Measurements from ENCODE around the gene JOSD1. TPM values are rescaled to one million over a fixed set of nuclear protein-coding genes. Genes with fewer than 3 reads are reported as not detected.

JOSD1 gene
- total and polyA plus RNA-seq, 2 of the 4 experiments (the other 2 are of a cell fraction), result 30.2 to 35.8 TPM

DNA sequence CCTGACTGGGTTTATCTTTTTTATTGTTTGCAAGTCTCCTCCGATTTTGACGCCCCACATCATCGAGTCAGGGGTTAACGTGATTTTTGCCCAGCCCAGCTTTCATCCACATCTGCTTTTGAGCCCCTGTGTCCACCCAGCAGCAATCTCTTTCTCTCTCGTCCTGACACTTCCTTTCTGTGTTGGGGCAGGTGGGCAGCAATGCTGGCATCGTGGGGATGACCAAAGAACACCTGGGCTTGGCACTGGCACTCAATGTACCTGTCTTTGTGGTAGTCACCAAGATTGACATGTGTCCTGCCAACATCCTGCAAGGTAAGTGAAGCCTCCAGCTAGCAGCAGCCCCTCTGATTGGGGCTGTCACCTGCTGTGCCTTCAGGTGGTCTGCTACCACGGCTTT is 20.8 kb upstream of the JOSD1 start:
- no peak for DNase-seq
- TF ChIP-seq, protein P1, sequence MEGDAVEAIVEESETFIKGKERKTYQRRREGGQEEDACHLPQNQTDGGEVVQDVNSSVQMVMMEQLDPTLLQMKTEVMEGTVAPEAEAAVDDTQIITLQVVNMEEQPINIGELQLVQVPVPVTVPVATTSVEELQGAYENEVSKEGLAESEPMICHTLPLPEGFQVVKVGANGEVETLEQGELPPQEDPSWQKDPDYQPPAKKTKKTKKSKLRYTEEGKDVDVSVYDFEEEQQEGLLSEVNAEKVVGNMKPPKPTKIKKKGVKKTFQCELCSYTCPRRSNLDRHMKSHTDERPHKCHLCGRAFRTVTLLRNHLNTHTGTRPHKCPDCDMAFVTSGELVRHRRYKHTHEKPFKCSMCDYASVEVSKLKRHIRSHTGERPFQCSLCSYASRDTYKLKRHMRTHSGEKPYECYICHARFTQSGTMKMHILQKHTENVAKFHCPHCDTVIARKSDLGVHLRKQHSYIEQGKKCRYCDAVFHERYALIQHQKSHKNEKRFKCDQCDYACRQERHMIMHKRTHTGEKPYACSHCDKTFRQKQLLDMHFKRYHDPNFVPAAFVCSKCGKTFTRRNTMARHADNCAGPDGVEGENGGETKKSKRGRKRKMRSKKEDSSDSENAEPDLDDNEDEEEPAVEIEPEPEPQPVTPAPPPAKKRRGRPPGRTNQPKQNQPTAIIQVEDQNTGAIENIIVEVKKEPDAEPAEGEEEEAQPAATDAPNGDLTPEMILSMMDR (conservative IDR thresholded peaks at IDR 0.05; ENCODE audit: low read depth, low read length), result no peak
- TF ChIP-seq MXI1 (IDR thresholded peaks at IDR 0.05; ENCODE audit: borderline replicate concordance, low read depth, low read length) (no peak), CEBPB (IDR thresholded peaks at IDR 0.05; ENCODE audit: low read depth, low read length) (no peak), SMC3 (IDR thresholded peaks at IDR 0.05; ENCODE audit: low read depth, low read length) (no peak), FOS (IDR thresholded peaks at IDR 0.05; ENCODE audit: low read depth, low read length) (no peak), CHD1 (IDR thresholded peaks at IDR 0.05; ENCODE audit: low read depth, low read length) (no peak), RAD21 (IDR thresholded peaks at IDR 0.05; ENCODE audit: low read length) (no peak), POLR2A (IDR thresholded peaks at IDR 0.05; ENCODE audit: low read depth, low read length) (no peak), RCOR1 (IDR thresholded peaks at IDR 0.05; ENCODE audit: insufficient replicate concordance, low read length) (no peak)
- TF ChIP-seq, protein P2, sequence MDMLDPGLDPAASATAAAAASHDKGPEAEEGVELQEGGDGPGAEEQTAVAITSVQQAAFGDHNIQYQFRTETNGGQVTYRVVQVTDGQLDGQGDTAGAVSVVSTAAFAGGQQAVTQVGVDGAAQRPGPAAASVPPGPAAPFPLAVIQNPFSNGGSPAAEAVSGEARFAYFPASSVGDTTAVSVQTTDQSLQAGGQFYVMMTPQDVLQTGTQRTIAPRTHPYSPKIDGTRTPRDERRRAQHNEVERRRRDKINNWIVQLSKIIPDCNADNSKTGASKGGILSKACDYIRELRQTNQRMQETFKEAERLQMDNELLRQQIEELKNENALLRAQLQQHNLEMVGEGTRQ (IDR thresholded peaks at IDR 0.05; ENCODE audit: low read depth, low read length), result no peak
- TF ChIP-seq, protein P3, sequence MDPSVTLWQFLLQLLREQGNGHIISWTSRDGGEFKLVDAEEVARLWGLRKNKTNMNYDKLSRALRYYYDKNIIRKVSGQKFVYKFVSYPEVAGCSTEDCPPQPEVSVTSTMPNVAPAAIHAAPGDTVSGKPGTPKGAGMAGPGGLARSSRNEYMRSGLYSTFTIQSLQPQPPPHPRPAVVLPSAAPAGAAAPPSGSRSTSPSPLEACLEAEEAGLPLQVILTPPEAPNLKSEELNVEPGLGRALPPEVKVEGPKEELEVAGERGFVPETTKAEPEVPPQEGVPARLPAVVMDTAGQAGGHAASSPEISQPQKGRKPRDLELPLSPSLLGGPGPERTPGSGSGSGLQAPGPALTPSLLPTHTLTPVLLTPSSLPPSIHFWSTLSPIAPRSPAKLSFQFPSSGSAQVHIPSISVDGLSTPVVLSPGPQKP (IDR thresholded peaks at IDR 0.05; ENCODE audit: borderline replicate concordance, low read depth, low read length), result no peak
- no peak overlapping the region for H3K14ac ChIP-seq (replicated peaks; ENCODE audit: low read depth, low read length)
- no peak for ATAC-seq (ENCODE audit: low read depth)
- no TSS peak for BruUV-seq (replicated peaks)
- H3K27me3 ChIP-seq (ENCODE audit: control insufficient read depth, insufficient read depth, low read length), result no peaks in the 10 kb centered on the region
- H3K4me2 ChIP-seq (ENCODE audit: low read depth, low read length), result no peak overlapping the region
- peaks cover 18% of the 10 kb centered on the region for H4K20me1 ChIP-seq (ENCODE audit: insufficient read depth, low read length)
- dilution Hi-C loops (cut with HindIII; ENCODE audit: low sequenced_read_pairs, unreplicated experiment) (no loop called here), intact Hi-C loops (cut with micrococcal nuclease) (no loop called here), in situ Hi-C loops (cut with MboI; ENCODE audit: low sequenced_read_pairs) (no loop called here)
- H3K27ac ChIP-seq (ENCODE audit: insufficient read depth, low read length), result no peak overlapping the region
- H3K9ac ChIP-seq (ENCODE audit: low read depth, low read length), result no peak overlapping the region
- H3K4me3 ChIP-seq (ENCODE audit: insufficient read depth, low read depth, low read length), result no peak overlapping the region
- peaks cover 13% of the 10 kb centered on the region; the same call in 1 of the 2 replicates for H3K9me1 ChIP-seq (ENCODE audit: insufficient read depth, low read length)
- no peak overlapping the region for H4K8ac ChIP-seq (ENCODE audit: low read depth in 2 of 2, low read length in 2 of 2)
- H3K18ac ChIP-seq (ENCODE audit: low read depth, low read length), result no peak overlapping the region
- H2BK20ac ChIP-seq (ENCODE audit: low read depth, low read length), result no peak overlapping the region
- H2BK120ac ChIP-seq (ENCODE audit: low read depth, low read length), result no peak overlapping the region
- no peak overlapping the region for H3K23ac ChIP-seq (ENCODE audit: low read depth, low read length)
- POLR2A ChIA-PET (ENCODE audit: unreplicated experiment), result no interaction called here
- no peak overlapping the region for H2BK5ac ChIP-seq (ENCODE audit: low read depth, low read length, poor library complexity, severe bottlenecking)
- H3K4me1 ChIP-seq (ENCODE audit: control insufficient read depth, insufficient read depth, low read length), result peaks cover 2% of the 10 kb centered on the region
- H2BK15ac ChIP-seq (ENCODE audit: low read depth, low read length), result no peak overlapping the region
- peaks cover 26 to 70% of the 10 kb centered on the region in 2 experiments for H3K79me1 ChIP-seq (ENCODE audit: low read depth in 1 of 2, low read length in 2 of 2)
- peaks cover 50% of the 10 kb centered on the region for H3K36me3 ChIP-seq (ENCODE audit: control insufficient read depth, insufficient read depth, low read length)
- no peak overlapping the region for H2AFZ ChIP-seq (replicated peaks; ENCODE audit: low read length, poor library complexity)
- H2AK5ac ChIP-seq (ENCODE audit: low read depth, low read length), result no peak overlapping the region
- H3K56ac ChIP-seq (ENCODE audit: extremely low read depth, insufficient read depth, low read length), result no peak overlapping the region
- H3K9me3 ChIP-seq (ENCODE audit: control insufficient read depth, insufficient read depth, low read length), result no peaks in the 10 kb centered on the region
- H3K4ac ChIP-seq (ENCODE audit: low read depth, low read length), result no peak overlapping the region
- H4K5ac ChIP-seq (ENCODE audit: low read depth, low read length), result no peak overlapping the region
- CTCF ChIA-PET, result no interaction called here
- WGBS, 2 experiments (ENCODE audit: extremely low coverage in 2 of 2, insufficient read length in 1 of 2), result 100% methylated on average over 1 of the region's 7 CpGs; no CpG with 5 or more reads in 1 of the 2 experiments
- H4K91ac ChIP-seq (ENCODE audit: insufficient read depth, low read depth, low read length), result no peak overlapping the region
- no peak overlapping the region for H2AK9ac ChIP-seq (replicated peaks; ENCODE audit: low read depth, low read length, poor library complexity)

All from IMR-90 (cell line).